GM21390 (cell line): Measurements from ENCODE around the gene MED20.

Source experiments
- ATAC-seq: cut with Tn5 transposase; IDR thresholded peaks from one replicate; pipeline ENCODE4 v1.9.1; 2021; ENCODE audit not compliant: unreplicated experiment

The MED20 gene

DNA sequence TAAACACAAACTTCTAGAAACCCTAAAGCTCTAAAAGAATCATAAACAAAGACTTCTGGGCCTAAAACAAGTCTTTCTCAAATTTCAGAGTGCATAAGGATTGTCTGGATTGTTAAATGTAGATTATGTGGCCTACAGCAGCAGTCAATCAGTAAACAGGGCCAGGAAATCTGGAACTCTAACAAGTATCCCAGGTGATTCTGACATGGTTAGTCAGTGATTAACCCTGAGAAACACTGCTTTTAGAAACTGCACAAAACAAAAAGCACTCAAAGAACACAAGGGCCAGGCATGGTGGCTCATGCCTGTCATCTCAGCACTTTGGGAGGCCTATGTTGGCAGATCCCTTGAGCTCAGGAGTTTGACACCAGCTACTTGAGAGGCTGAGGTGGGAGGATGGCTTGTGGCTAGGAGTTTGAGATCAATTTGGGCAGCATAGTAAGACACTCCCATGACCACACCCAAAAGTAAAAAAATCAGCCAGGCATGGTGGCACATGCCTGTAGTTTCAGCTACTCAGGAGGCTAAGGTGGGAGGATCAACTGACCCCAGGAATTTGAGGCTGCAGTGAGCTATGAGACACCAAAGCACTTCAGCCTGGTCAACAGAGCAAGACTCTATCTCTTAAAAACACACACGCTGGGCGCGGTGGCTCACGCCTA is 5.9 kb downstream of the MED20 start:
- no peak for ATAC-seq

DNA sequence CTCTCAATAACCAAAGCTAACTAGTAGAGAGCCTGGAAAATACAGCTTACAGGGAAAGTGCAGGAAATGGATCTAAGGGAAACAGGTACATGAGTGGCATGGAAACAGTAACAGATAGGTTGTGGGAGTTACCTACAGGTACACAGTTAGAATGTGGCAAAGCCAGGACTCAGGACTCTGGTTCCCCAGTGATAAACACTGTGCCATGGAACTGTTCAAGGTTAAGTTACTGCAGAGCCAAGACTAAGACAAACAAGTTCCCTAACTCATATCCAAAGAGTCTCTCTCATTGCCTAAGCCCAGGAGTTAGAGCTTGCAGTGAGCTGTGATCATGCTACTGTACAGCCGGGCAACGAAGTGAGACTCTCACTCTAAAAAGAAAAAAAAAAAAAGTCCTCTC is 6.6 kb downstream of the MED20 start:
- no peak for ATAC-seq

DNA sequence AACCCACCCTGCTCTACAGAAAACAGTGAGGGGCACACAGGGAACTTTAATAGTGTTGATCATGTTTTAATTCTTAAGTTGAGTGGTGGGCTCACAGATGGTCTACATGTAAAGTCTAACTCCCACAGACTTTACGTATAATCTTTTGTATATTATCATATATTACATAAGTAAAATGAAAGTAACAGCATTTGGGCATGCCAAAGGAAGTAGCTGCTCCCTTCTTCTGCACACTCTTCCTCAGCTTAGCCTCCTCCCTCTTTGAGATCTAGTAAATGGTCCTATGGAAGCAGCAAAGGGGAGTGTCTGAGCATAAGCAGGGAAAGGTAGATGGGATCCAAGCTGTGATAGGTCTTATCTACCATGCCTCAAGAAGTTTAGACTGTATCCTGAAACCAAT is 11.2 kb downstream of the MED20 start:
- ATAC-seq = no peak

DNA sequence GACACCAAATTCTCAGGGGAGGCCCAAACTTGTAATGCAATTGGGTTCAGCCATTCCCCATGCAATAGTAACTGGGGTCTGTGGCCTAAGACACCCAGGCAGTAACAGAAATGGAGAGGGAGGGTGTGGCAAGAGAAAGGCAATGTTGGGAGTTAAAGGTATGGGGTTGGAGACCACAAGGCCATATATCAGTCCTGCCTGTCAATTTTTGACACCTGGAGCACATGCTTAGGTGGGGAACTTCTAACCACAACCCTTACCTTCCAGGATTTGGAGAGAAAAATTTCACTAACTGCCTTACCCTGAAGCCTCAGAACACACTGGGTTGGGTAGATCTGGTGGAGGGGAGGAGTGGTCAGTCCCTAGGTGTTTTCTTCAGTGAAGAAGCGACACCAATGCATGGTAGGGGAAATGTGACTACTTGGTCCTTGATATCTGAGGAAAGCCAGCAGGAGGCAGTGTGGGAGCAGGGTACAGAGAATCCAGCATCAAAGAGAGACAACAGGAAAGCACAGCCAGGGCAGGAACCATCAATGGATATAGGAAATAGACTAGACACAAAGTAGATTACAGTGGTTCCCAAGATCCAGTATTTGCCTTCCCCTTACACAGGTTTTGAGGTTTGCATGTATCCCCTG is 18.9 kb downstream of the MED20 start:
- no peak for ATAC-seq

DNA sequence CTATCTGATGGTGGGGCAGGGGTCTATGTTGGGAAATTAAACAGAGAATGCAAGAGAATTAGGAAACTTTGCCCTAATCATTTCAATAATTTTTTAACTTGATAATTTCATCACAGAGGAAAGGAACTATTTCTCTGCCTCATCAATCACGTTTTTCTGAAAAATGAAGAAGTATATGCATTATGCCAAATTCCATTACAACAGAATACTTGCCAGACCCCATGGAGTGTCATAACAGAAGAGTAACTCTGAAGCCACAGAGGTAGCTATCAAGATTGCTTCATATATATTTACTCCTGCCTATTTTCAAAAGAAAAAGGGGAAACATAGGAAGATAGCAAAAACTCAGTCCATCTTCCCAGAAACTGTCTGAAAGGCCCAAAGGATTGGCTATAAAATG is 20.1 kb downstream of the MED20 start:
- no peak for ATAC-seq

DNA sequence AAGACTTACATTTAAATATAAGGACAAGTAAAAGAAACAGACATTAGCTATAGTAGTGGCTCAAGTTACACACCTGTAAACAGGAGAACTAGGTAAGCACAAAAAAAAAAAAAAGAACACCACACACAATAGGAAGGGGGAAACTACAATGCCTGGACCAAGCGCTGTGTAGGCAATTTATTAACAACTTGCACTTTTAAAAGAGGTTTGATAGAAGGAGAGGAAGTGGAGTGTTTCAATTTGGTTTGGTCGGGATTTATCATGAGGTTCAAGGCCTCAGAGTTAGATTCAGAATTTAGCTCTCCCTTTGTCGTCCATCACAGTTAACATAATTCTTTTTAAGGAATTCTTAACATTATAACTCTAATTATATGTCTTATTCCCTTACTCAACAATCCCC is 24.7 kb downstream of the MED20 start:
- ATAC-seq = no peak

DNA sequence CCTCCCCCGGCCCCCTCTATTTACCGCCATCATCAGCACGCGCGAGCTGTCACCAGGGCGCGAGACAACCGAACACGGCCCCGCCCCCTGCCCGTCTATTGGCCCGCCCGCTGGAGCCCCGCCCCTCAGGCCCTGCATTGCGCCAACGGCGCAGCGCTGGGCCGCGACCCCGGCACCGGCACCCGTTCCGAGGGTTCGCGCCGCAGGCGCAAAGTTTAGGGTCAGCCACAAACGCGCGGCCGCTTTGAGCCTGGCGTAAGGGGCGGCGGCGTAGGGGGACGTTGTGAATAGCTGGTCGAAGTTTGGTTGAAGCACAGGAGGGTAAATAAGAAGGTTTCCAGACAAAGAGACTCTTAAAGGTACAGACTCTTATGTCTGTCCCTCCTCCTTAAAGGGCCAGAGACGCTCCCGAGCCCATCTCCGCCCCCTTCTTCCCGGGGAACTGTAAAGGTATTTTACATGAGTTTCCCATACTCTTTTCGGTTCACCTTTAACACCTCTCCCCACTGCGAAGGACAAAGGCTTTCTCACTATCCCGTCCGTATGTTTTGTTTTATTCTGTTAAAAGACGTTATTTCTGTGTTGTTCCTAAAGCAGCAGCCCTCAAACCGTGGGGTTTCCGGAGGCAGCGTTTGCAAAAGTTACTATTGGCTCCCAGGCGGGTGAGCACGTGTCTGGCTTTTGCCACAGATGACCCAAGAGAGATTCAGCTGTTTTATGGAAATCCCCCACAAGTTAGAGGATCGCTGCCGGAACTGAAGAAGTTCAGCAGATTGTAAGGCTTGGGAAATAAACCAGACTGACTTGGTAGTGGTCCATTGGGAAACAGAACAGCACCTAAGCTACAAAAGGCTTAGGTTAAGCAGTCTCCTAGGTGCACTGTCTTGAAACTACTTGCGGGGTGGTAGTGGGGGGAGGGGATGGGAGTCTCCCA is 25.4 kb downstream of the MED20 start, which contains the start of gene USP49:
USP49 (minus strand) TSS at position 76 of the 934 bp plus-strand sequence. CDS start 88,392 bp downstream, outside the sequence.
- ATAC-seq = peak; percentile 83

DNA sequence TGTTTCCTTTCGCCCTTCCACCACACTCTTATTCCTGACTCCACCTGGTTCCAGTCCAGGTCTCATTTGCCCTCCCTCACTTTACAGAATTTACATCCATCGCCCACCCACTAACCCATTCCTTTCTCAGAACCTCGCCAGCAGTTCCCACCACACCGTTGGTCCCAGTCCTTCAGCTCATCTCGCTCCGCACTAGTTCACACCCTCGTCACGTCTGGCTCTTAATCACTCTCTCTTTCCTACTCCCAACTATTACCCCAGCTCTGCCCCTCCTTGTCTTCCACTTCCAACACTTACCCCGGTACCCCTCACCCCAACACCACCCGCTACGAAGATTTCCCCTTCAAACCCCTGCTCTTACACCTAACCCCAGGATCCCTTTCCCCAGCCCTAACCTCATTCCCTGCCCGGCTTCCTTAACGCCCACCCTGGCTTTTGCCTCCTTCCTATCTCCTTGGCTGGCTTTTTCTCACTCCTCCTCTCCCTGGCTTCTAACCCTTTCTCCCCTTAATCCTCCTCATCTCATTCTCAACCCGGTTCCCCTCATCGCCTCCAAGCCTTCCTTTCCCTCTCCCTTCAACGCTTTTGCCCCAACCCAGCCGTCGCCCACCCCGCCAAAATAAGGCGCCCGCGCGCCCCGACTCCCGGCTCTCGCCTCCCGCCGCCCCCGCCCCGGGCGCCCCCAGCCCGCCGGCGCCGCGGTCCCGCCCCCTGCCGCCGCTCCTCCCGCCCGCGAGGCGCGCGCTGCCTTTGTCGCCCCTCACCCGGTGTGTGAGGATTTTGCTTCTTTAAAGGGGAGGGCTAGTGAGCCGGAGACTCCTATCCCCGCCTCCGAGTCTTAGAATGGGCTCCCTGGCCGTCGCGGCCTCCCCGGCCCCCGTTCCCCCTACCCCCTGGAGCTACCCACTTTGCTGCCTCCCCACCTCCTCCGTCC is 26.3 kb downstream of the MED20 start:
- ATAC-seq = no peak

DNA sequence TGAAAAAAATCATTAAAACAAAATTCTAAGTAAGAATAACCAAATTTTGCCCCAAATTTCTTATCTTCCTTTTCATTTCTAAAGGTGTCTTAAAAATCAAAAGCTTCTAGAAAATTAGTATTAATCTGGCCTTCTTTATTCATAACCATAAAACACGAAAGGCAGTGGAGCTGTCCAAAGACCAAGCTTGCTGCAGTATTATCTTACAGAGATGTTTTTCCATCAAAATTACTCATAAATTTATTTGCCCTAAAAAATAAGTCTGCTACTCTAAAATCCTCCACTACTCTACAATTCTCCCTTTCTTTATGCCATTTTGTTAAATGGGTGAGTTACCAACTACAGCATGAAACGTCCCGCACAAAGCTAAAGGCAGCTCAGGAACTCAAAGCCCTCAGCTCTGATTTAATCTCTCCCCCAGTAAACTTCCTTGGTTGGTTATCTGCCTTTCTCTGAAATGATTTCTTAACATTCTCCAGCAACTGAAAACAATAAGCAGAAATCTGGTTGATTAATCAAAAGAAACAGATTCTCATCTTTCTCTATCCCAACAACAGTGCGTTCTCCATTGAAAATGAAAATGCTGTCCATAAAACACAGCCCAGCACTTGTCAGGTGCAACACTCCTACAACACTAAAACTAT is 27.9 kb downstream of the MED20 start:
- no peak for ATAC-seq

DNA sequence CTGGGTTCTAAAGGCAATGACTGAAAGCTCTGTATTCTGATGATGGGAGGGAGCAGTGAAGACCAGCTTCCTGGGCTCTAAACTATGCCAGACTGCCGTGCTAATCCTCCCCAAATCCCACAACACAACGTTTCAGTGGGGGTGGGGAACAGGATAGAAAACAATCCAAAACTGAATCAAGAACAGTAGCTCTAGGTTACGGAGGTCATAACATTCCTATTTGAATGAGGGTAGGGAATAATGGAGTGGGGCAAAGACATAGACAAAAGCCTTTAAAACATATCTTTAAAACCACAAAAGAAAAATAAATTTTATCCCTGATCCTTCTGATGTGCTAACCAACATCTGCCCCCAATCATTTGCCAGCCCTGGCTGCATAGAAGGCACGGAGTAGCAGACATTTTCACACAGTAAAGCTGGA is 33.6 kb downstream of the MED20 start:
- ATAC-seq = no peak

DNA sequence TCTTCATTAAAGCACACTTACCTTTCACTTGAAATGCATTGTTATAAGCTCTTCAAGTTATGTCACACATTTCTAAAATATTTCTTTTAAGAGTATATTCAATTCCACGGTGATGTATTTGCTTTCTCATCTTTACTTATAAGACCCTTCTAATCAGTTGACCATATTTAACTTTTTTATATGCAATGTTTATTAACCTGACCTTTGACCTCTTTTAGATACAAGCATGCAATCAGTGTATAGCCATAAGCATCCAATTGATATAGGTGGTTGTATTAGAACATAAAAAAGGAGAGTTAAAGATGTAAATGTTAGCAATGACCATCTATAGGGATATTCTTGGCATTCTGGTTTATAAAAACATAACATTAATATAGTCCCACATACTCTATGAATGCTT is 35.0 kb downstream of the MED20 start:
- ATAC-seq = no peak

DNA sequence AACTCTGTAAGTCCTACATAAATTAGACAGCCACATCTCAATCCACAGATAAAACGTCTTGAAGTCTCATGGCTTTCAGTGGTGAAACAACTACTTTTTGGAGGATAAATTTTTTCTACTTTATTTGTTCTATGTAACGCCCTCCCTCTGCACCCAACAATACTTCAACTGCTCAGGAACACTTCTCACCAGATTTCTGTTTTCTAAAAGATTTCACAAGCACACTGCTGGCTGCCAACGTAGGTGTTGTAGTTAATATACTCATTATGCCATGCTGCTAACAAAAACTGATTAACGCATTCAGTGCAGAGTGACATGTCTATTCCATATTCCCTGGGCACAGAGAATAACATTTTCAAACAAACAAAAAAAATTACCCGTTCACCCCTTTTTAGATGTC is 36.0 kb downstream of the MED20 start:
- ATAC-seq = no peak

DNA sequence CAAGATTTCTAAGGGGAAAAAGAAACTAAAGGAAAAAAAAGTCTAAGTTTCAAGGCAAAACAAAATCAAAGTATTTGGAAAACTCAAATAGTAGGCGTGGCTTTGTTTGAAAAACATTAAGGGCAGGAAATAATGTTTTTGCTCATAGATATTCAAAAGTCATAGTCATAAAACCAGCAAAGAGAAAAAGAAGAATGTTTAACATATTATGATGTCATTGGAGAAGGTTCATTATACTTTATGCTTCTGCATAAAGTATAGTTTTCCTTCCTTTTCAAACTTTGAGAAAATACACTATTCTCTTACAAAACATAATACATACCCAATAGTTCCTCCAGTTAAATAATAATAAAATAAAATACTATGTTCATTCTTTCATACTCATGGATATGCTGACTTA is 39.4 kb downstream of the MED20 start:
- ATAC-seq = no peak

DNA sequence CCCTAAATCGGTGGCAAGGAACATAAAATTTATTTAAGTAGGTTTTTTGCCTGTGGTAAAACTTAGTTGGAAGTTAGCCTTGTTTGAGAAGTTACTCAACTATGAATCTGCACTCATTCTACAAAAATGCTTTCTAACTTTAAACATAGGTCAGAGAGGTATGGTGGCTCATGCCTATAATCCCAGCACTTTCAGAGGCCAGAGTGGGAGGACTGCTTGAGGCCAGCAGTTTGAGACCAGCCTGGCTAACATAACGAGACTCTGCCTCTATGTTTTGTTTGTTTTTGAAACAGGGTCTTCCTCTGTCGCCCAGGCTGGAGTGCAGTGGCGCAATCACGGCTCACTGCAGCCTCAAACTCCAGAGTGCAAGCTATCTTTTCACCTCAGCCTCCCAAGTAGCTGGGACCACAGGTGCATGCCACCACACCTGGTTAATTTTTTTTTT is 42.0 kb downstream of the MED20 start:
- no peak for ATAC-seq

DNA sequence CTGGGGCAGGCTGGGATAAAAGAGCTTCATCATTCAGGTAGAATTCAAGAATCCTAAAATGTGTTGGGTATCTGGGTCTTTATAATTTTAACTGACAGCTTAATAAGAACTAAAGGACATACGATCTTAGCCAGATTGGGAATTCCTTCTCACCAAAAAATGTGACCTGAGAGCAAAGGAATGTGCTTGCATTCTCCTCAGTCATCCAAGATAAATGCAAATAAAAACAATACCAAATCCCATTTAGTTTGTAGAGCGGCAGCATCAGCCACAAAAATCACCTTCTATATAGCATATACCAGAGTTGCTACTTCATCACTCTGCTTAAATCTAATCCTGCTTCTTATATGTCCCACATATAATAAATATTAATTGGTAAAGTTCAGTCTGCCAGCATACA is 42.7 kb downstream of the MED20 start:
- ATAC-seq = no peak

DNA sequence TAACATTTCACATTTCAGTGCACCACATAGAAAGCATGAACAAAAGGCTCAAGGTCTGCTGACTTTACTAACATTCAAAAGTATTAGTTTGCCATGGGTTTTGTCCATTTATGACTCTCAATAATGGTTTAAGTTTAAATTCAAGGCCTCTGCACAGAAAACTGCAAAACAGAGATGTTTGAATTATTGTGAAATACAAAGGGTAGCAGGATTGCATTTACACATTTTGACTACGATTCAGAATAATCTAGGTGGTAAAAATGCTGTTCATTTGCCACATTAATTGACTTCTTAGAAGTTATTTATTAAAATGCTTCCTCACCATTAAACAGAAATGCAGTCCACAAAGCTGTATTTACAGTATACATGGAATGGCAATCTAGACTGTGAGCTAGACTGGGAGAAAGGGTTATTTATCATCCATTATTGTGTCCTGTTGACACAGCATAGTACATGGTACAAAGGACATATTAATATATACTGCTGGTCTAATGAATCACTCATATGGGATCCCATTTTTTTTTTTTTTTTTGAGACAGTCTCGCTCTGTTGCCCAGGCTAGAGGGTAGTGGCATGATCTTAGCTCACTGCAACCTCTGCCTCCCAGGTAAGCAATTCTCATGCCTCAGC is 43.8 kb downstream of the MED20 start:
- no peak for ATAC-seq

DNA sequence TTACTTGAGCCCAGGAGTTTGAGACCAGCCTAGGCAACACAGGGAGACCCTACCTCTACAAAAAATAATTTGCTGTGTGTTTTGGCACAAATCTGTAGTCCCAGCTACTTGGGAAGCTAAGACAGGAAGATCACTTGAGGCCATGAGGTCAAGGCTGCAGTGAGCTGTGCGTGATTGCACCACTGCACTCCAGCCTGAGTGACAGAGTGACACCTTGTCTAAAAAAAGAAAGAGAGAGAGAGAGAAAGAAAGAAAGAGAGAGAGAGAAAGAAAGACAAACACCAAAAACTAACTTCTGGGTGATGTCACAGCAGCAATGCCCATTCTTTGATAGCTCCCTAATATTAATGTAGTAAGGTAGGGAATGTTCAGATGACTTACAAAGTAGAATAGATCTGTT is 46.2 kb downstream of the MED20 start:
- no peak for ATAC-seq

DNA sequence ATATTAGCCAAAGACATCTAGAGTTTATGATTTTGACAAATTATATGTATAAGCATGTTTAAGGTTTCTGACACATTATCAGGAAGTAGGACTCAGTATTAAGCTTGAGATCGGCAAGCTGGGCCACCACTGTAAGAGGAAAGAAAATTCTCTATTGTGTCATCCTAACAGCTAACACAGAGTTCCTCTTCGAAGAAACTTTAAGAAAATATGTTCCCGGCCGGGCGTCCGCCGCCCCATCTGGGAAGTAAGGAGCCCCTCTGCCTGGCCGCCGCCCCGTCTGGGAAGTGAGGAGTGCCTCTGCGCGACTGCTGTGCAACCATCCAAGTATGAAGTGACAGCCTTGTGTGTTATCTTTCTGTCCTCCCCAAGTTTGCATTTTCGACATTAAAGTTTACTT is 48.8 kb downstream of the MED20 start:
- no peak for ATAC-seq

DNA sequence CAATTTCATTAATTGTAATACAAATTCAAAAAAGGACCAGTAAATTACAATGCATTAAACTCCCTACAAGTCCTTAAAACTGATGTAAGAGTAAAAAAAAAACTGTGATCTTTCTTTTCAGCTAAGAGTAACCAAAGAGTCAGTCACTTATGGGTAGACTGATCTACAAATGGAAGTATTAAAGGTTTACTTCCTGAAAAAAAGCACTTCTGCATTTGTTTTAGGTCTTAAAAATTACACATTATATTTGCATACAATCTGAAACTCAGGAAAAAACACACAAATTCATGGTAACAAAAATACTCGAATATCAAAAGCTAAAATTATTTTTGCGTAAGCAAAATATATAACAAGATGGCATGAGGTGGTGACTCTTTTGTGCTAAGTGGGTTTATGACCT is 49.2 kb downstream of the MED20 start:
- no peak for ATAC-seq

DNA sequence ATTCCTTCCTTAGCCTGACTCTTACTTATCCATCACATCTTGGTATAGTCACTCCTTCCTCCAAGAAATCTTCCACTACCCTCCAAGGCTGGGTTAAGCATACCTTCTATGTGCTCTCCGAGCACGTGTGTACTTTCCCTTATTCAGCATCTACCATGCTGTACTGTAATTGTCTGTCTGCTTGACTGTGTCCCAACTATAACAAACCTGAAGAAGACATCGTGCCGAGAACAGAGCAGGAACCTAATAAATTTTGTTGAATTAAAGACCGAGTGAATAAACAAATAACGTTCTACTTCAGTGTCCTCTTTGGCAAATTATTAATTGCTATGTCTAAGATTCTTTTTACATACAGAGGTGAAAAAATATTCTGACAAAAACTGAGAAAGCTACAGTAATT is 61.6 kb downstream of the MED20 start:
- no peak for ATAC-seq
